Measurements from ENCODE around the gene MYH2.

Gene MYH2

GRCh38 chr17:10513299-10514067 lies 36.0 kb downstream of the MYH2 start:
- DNase-seq, result no peak

GRCh38 chr17:10512856-10513255 lies 36.6 kb downstream of the MYH2 start:
- no peak for DNase-seq

GRCh38 chr17:10499950-10500349 lies 49.5 kb downstream of the MYH2 start:
- no peak for DNase-seq

GRCh38 chr17:10492004-10492403 lies 57.5 kb downstream of the MYH2 start:
- no peak for DNase-seq

- no peak for DNase-seq
Observed at GRCh38 chr17:10482252-10482651, 67.2 kb downstream of the MYH2 start.

- no peak for DNase-seq
Observed at GRCh38 chr17:10477701-10478100, 71.8 kb downstream of the MYH2 start.

- DNase-seq, result no peak
Observed at GRCh38 chr17:10474536-10474935, 74.9 kb downstream of the MYH2 start.

- no peak for DNase-seq
Observed at GRCh38 chr17:10471858-10472257, 77.6 kb downstream of the MYH2 start.

Data from NCI-H446 treated with DMSO at 0.1 percent for 48 hours (cell line).